ENCODE data around the gene KCNK3.

Gene KCNK3

DNA sequence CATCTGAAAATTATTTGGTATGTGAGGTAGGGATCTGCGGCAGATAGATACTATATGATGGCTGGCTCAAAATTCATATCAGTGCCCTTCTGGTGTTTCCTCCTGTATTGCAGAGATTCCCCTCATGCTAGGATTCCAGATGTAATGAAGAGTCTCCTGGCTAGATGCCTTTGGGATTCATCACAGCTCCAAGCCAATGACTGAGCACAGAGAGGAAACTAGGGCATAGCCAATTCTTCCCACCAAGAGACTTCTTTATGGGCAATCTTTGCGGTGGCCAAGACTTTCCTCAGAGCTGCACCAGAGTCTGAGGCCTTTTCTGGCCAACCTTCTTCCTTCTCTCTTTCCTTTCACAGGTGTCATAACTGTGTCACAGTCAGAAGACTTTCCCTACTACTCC lies 25.9 kb upstream of the KCNK3 start:
- no peak for DNase-seq (ENCODE audit: low read depth in 2 of 2)

- no peak for DNase-seq (ENCODE audit: low read depth in 2 of 2)
Measured at GRCh38 chr2:26668041-26668440, 24.5 kb upstream of the KCNK3 start.

DNA sequence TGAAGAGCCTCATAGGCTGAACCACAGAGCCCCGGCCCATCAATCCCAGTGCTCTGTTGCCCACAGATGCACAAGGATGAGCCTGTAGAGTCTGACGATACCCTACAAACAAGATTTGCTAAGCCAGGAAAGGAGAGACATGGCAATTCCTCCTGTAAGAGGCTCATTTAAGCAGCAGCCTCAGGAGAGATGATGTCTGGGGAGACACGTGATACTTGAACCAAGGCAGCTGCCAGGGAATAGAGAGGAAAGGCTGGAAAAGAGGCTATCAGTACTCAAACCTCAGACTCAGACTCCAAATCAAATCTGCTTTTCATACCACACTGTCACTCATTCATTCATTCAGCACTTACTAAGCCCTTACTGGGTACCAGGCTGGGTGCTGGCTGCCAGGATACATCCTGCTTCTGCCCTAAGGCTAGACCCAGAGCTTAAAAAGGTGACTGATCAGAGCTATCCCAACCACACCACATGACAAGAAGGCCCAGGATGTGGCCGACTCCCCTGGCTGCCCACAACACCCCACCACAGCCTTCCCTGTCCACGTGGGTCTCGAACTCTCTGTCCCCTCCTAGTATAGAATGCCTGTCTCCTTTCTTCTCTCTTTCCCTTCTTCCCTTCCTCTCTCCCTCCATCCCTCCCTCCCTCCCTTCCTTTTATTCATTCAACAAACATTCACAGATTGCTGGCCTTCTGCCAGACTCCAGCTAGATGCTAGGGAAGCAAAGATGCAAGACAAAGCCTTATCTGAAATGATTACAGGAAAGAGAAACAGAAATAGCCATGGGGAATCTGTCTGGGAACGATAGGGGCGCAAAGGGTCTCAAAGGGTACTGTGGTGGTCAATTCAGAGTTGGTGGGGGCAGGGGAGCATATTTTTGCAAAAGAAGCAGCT lies 23.4 kb upstream of the KCNK3 start:
- no peak for DNase-seq (ENCODE audit: low read depth in 2 of 2)

DNA sequence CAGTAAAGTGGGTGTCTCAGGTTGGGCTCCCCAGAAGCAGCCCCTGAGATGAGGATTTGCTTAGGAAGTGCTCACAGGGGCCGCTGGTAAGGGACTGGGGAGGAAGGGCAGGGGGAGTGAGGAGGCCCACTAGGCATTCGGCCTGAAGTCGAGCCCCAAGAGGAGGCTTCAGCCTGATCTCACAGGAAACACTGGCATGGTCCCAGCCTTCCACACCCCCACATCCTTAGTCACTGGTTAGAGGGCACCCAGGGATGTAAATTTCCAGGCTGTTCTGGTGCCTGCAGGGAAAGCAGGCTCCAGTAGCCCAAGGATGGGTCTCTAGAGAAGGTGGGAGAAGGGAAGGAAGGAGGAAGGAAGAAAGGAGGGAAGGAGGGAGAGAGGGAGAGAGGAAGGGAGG lies 22.4 kb upstream of the KCNK3 start:
- DNase-seq (ENCODE audit: low read depth in 2 of 2), result no peak

- DNase-seq (ENCODE audit: low read depth in 2 of 2), result no peak
Measured at GRCh38 chr2:26670931-26671460, 21.5 kb upstream of the KCNK3 start.

- DNase-seq (ENCODE audit: low read depth in 2 of 2), result no peak
Measured at GRCh38 chr2:26671691-26672090, 20.8 kb upstream of the KCNK3 start.

- DNase-seq (ENCODE audit: low read depth in 2 of 2), result no peak
Measured at GRCh38 chr2:26672112-26672817, 20.3 kb upstream of the KCNK3 start.

- no peak for DNase-seq (ENCODE audit: low read depth in 2 of 2)
Measured at GRCh38 chr2:26672818-26673393, 19.6 kb upstream of the KCNK3 start.

- no peak for DNase-seq (ENCODE audit: low read depth in 2 of 2)
Measured at GRCh38 chr2:26674002-26674751, 18.3 kb upstream of the KCNK3 start.

DNA sequence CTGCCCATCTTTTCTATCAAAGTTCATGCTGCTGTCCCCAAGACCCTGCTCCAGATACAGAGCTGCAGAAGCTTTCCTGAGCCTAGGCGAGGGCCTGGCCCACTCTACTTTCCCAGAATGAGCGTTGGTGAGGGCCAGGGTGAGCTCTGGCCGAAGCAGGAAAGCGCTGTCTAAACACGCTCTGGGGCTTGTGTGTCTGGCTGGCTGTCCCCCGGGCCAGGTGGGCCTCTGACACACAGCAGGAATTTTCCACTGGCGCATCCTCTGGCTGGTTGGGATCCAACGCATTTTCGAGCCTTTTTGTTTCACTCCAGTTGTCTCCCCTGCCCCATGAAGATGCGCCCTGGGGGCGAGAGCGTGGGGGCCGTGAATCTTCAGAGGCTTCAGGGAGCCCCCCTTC lies 17.8 kb upstream of the KCNK3 start:
- DNase-seq (ENCODE audit: low read depth in 2 of 2), result no peak

DNA sequence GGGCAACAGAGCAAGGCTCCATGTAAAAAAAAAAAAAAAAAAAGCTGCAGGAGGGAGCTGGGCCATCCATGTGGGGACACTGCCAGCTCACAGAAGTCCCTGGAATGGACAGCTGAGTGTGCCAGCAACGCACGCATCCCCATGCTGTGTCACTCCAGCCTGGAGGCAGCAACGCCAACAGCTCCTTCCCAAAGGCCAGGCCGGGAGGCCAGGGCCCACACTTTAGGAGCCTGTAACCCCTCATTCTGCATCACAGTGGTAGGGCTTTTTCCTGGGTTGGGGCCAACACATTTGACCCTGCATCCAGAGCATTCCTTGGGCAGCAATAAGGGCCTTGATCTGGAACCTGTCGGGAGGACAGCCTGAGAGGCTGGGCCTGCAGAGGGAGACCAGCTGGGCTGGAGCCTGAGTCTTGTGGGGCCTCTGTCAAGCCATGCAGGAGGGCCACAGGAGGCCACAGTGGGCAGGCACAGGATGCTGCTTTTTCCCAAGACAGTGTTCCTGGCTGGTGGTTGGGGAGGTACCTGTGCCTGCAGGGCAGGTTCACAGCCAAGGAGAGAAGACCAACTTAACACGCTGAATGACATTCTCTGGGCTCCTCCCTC lies 16.8 kb upstream of the KCNK3 start:
- DNase-seq (ENCODE audit: low read depth in 2 of 2), result no peak

DNA sequence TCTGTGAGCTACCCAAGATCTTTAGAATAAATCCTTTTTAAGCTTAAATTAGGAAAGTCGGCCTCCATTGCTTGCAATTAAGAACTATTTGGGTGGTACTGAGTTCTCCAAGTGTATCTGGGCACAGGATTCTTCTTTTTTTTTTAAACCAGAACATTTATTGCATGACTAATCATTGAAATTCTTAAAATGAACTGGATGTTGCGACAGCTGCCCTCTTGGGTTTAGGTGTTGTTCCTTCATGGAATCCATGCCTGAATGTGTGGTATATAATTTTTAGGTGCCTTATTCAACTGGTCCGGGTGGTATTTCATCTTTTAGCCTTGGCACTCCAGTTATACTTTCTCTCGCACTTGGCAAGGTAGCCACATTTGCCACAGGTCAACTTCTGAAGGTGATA lies 14.5 kb upstream of the KCNK3 start:
- no peak for DNase-seq (ENCODE audit: low read depth in 2 of 2)

DNA sequence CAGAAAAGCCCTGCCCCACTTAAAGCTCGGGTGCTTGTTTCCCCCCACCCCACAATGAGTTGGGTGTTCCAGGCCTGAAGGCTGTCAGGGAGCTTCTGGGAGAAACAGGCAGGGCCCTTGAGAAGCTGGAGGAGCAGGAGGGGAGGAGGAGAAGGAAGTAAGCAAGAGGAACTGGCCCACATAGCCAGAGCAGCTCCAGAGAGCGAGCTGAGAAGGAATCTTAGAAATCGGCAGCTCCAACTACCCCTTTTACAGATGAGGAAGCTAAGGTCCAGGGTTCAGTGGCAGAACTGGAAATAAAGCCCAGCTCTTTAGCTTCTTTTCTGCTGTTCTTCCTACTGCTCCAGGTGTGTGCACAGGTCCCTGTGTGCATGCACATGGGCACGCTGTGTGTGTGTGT lies 12.7 kb upstream of the KCNK3 start:
- no peak for DNase-seq (ENCODE audit: low read depth in 2 of 2)

DNA sequence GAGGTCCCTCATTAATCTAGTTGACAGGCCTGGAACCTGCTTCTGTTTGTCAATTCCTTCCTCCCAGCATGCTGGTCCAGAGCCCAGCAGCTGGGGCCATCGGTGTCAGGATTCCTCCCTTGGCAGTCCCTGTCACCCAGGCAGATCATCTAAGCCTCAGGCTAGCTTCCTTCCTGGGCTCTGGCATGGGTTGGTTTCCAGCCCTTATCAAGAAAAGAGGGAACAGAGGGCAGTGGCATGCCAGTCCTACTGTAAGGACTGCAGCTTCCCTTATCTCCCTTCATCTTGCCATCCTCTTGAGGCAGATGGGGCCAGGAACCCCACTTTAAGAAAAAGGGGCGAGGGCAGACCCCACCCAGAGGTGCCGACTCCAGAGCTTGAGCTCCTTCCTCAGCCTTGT lies 10.9 kb upstream of the KCNK3 start:
- DNase-seq (ENCODE audit: low read depth in 2 of 2), result no peak

DNA sequence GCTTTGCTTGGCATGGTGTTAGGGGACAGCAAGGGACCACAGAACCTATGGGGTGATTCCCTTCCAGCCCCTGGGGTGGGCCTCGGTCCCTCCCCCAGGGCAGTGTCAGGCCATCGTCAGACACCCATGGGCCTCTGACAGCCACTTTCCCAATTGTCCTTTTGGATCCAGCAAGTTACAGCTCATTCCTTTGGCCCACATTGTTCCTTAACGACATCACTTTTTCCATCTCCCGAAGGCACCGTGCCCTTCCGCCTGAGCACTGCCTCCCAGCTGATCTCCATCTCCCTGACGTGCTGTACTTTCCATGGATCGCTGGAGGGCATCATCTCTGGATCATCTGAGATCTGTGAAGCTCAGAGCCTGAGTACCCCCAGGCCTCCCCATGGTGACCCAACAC lies 10.4 kb upstream of the KCNK3 start:
- DNase-seq (ENCODE audit: low read depth in 2 of 2), result no peak

DNA sequence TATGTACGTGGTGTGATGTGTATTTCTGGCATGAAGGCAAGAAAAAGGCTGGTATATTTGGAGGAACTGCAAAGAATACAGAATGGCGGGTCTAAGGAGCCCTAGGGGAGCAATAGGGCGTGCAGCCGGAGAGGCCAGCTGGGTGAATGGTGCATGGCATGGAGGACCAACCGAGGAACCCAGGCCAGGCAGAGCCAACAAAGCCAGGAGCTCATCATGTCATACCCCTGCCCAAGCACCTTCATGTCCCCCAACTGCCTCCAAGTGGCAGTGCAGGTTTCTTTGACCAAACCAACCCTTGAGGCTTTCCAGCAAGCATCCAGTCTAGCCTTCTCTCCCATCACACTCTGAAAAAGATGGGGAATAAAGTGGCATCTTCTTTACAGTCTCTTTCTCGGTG lies 8.9 kb upstream of the KCNK3 start:
- no peak for DNase-seq (ENCODE audit: low read depth in 2 of 2)

GRCh38 chr2:26685341-26685740 lies 7.2 kb upstream of the KCNK3 start:
- DNase-seq (ENCODE audit: low read depth in 2 of 2), result no peak

DNA sequence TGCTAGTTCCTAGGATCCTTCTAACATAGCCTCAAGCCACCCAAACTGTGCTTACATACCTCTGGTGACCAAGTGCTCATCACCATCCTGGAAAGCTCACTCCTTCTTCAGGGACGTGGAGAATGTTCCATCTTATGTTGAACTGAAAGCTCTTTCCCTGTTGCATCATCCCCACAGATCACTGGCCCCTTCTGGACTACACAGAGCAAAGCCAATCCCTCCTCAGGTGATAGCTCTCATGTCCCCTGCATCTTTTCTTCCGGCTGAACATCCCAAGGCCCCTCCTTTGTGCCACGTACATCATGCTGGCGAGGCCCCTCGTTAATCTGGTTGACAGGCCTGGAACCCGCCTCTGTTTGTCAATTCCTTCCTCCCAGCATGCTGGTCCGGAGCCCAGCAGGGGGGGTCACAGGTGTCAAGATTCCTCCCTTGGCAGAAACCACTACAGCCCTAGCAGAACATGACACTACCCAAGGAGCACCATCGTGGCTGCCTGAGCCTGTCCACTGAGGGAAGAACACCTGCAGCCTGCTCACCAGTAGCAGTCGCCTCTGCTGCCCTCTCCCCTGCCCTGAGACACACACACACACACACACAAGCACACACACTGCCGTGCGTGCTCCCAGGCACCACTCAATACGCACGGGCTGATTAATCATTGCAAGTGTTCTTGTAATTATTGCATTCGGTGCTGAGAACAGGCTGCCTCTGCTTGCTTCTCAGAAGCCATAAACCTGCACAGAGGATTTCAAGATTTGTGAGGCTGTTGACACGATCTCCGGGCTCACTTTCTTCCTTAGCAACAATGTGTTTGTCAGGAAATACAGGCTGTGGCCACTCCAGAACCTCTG lies 6.3 kb upstream of the KCNK3 start:
- DNase-seq (ENCODE audit: low read depth in 2 of 2), result no peak

GRCh38 chr2:26687328-26687727 lies 5.2 kb upstream of the KCNK3 start:
- no peak for DNase-seq (ENCODE audit: low read depth in 2 of 2)

DNA sequence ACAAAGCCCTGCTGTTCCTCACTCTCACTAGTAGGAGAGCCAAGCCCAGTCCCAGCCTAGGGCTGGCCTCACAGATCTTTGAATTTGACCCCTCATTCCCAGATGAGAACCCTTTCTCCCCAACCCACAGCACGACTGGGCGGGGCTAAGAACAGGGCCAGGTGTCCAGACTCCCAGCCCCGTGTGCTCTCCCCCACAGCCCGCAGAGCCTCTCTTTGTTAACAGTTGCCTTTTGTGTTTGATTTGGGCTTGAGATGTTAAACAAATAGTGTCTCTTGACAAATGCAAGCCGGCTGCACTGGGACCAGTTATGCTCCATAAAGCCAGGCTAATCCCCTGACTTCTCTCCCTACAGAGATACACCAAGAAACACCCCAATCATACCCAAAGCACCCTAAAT lies 4.7 kb upstream of the KCNK3 start:
- no peak for DNase-seq (ENCODE audit: low read depth in 2 of 2)

DNA sequence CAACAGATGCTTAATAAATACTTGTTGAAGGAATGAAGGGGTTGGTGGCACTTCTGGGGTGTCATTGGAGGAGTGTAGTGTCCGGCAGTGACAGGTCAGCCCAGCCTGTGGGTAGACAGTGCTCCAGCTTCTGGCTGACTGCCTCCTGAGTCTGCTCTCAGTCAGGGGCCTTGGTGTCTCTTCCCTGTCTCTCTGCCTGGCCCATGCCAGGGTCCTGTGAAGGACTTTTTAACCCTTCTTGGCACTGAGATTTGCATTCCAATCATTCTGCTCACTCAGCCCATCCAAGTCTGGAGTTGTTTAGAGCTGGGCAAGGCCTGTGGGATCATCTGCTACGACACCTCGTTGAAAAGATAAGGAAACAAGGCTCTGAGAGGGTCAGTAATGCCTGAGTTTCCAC lies 1.4 kb upstream of the KCNK3 start:
- no peak for DNase-seq (ENCODE audit: low read depth in 2 of 2)

Data from stimulated activated CD4-positive, alpha-beta T cell treated with anti-CD3 and anti-CD28 coated beads, Interleukin-1b, Interleukin-23, amount 100 ng/mL, for 4 hours (primary cell).